H1 (cell line): ENCODE measurements around the gene TMEM51.

Experiments
- BACH1 ChIP-seq: IDR thresholded peaks from 2 replicates; pipeline ENCODE4 v1.6.1; 2012; ENCODE audit warnings: low read length, improper control_type of control experiment
- CHD2 ChIP-seq: IDR thresholded peaks from 2 replicates; pipeline ENCODE4 v1.6.1; 2012; ENCODE audit warnings: low read length, improper control_type of control experiment
- CTCF ChIP-seq, 3 experiments: IDR thresholded peaks; 1 replicate in 2 of 3; 2 replicates in 1 of 3; pipeline versions ENCODE4 v1.5.1 to v1.6.1; 2011; ENCODE audit warnings: low read length in 3 of 3, mild to moderate bottlenecking in 3 of 3, inconsistent platforms in 2 of 3, low read depth in 1 of 3, moderate library complexity in 1 of 3; ENCODE audit not compliant: insufficient read depth in 1 of 3; ENCODE audit errors: control extremely low read depth in 1 of 3
- EZH2 ChIP-seq: fragments of 200-600 bp; sonication (generic); IDR thresholded peaks from 2 replicates; pipeline ENCODE4 v1.7.1; 2012; ENCODE audit warnings: low read depth, mild to moderate bottlenecking, moderate library complexity, low read length, inconsistent platforms; ENCODE audit not compliant: severe bottlenecking
- POLR2A ChIP-seq, 2 experiments: IDR thresholded peaks; 1 replicate in 1 of 2; 2 replicates in 1 of 2; pipeline ENCODE4 v1.6.1; 2011; ENCODE audit warnings: low read depth in 2 of 2, low read length in 2 of 2, mild to moderate bottlenecking in 2 of 2; ENCODE audit errors: control extremely low read depth in 1 of 2
- SIN3A ChIP-seq, 2 experiments: IDR thresholded peaks in 1 of 2; conservative IDR thresholded peaks in 1 of 2; 2 replicates each; pipeline ENCODE4 v1.6.1; 2011 to 2012; ENCODE audit warnings: low read length in 2 of 2, improper control_type of control experiment in 1 of 2, low read depth in 1 of 2, mild to moderate bottlenecking in 1 of 2

- TF ChIP-seq CTCF (IDR thresholded peaks at IDR 0.05; ENCODE audit: control extremely low read depth in 1 of 3, insufficient read depth in 1 of 3, low read depth in 1 of 3, low read length in 3 of 3) (no peak), POLR2A (IDR thresholded peaks at IDR 0.05; ENCODE audit: control extremely low read depth in 1 of 2, low read depth in 2 of 2, low read length in 2 of 2) (no peak), SIN3A (conservative IDR thresholded peaks at IDR 0.05 in 1 of 2, IDR thresholded peaks at IDR 0.05 in 1 of 2; ENCODE audit: low read depth in 1 of 2, low read length in 2 of 2) (no peak), EZH2 (no peak), CHD2 (no peak), BACH1 (no peak)
These were observed 24.2 kb downstream of the TMEM51 start for GRCh38 chr1:15177710-15178166.
